IMR-90 (cell line): ENCODE results near the gene TAAR5.

Source experiments
- BHLHE40 ChIP-seq: fragments of 150-350 bp; IDR thresholded peaks from 2 replicates; pipeline ENCODE4 v1.6.1; 2016; ENCODE audit warnings: mild to moderate bottlenecking, low read depth, low read length
- NFE2L2 ChIP-seq: fragments of 150-350 bp; IDR thresholded peaks from 2 replicates; pipeline ENCODE4 v1.6.1; 2016; ENCODE audit warnings: low read depth, mild to moderate bottlenecking, low read length
- POLR2A ChIP-seq: IDR thresholded peaks from 2 replicates; pipeline ENCODE4 v1.6.1; 2012; ENCODE audit warnings: mild to moderate bottlenecking, low read depth, low read length
- TF ChIP-seq, protein P1 (sequence below): conservative IDR thresholded peaks from 2 replicates; pipeline ENCODE4 v1.5.1; 2012; ENCODE audit warnings: mild to moderate bottlenecking, low read depth, low read length, improper control_type of control experiment
- TF ChIP-seq, protein P2 (sequence below): fragments of 150-350 bp; IDR thresholded peaks from 2 replicates; pipeline ENCODE4 v1.6.1; 2016; ENCODE audit warnings: low read depth, mild to moderate bottlenecking, low read length, moderate library complexity, borderline replicate concordance

DNA sequence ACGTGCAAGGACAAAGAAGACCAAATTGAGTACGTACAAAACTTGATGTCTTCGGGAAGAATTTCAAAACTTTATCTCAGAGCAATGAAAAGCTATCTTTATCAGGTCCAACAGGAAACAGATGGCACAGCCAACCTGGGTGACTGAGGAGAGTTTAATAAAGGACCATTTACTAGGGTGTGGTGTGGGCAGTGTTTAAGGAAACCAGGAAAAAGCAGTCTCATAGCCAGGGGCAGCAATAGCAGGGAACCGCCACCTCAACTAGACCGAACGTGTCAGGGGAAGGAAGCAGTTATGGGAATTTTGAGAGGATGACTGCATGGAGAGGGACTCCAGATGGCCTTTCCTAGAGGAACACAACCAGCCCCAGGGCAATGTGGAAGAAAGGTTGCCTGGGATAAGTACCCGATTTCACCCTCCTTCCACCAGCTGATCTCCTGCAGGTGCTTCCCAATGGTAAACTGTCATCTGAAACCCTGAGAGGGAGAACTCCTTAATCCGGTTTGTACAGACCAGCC is 15.2 kb upstream of the TAAR5 start:
- TF ChIP-seq, protein P1, sequence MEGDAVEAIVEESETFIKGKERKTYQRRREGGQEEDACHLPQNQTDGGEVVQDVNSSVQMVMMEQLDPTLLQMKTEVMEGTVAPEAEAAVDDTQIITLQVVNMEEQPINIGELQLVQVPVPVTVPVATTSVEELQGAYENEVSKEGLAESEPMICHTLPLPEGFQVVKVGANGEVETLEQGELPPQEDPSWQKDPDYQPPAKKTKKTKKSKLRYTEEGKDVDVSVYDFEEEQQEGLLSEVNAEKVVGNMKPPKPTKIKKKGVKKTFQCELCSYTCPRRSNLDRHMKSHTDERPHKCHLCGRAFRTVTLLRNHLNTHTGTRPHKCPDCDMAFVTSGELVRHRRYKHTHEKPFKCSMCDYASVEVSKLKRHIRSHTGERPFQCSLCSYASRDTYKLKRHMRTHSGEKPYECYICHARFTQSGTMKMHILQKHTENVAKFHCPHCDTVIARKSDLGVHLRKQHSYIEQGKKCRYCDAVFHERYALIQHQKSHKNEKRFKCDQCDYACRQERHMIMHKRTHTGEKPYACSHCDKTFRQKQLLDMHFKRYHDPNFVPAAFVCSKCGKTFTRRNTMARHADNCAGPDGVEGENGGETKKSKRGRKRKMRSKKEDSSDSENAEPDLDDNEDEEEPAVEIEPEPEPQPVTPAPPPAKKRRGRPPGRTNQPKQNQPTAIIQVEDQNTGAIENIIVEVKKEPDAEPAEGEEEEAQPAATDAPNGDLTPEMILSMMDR = no peak
- TF ChIP-seq NFE2L2 (no peak), POLR2A (no peak), BHLHE40 (no peak)
- TF ChIP-seq, protein P2, sequence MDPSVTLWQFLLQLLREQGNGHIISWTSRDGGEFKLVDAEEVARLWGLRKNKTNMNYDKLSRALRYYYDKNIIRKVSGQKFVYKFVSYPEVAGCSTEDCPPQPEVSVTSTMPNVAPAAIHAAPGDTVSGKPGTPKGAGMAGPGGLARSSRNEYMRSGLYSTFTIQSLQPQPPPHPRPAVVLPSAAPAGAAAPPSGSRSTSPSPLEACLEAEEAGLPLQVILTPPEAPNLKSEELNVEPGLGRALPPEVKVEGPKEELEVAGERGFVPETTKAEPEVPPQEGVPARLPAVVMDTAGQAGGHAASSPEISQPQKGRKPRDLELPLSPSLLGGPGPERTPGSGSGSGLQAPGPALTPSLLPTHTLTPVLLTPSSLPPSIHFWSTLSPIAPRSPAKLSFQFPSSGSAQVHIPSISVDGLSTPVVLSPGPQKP = no peak
